Measurements from ENCODE around the gene SELENOF. TPM values are rescaled to one million over a fixed set of nuclear protein-coding genes. Genes with fewer than 3 reads are reported as not detected.

The SELENOF gene
- total and polyA plus RNA-seq, 2 of the 4 experiments (the other 2 are of a cell fraction) = 60.0 to 153 TPM

DNA sequence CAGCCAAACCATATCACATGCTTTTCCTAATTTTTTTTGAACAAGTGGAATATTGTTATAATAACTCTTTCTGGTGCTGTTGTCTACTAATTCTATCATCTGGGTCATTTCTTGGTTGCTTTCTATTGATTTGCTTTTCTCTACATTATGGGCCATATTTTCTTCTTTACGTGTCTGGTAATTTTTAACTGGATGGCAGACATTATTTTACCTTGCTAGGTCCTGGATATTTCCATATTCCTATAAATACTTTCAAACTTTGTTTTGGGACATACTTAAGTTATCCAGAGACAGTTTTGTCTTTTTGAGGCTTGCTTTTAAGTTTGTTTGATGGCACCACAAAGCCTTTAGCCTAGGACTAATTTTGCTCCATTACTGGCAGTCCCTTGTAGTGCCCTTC, 11.8 kb upstream of the SELENOF start:
- Histone ChIP-seq H4K20me1 (ENCODE audit: insufficient read depth, low read length) (no peaks in the 10 kb centered on the region; the same call in 1 of the 2 replicates), H3K9ac (ENCODE audit: low read depth, low read length) (no peak overlapping the region), H2AK9ac (replicated peaks; ENCODE audit: low read depth, low read length, poor library complexity) (no peak overlapping the region), H3K56ac (ENCODE audit: extremely low read depth, insufficient read depth, low read length) (no peak overlapping the region), H3K18ac (ENCODE audit: low read depth, low read length) (no peak overlapping the region), H3K4ac (ENCODE audit: low read depth, low read length) (no peak overlapping the region), H3K4me1 (ENCODE audit: control insufficient read depth, insufficient read depth, low read length) (no peaks in the 10 kb centered on the region), H2AK5ac (ENCODE audit: low read depth, low read length) (no peak overlapping the region), H2BK5ac (ENCODE audit: low read depth, low read length, poor library complexity, severe bottlenecking) (no peak overlapping the region), H3K9me3 (ENCODE audit: control insufficient read depth, insufficient read depth, low read length) (peaks cover 5% of the 10 kb centered on the region; the same call in 1 of the 2 replicates), H4K91ac (ENCODE audit: insufficient read depth, low read depth, low read length) (no peak overlapping the region), H2BK15ac (ENCODE audit: low read depth, low read length) (no peak overlapping the region), H4K5ac (ENCODE audit: low read depth, low read length) (no peak overlapping the region), H3K9me1 (ENCODE audit: insufficient read depth, low read length) (no peaks in the 10 kb centered on the region), H3K14ac (replicated peaks; ENCODE audit: low read depth, low read length) (no peak overlapping the region), H2AFZ (replicated peaks; ENCODE audit: low read length, poor library complexity) (no peak overlapping the region), H3K4me3 (ENCODE audit: insufficient read depth, low read depth, low read length) (no peak overlapping the region), H3K36me3 (ENCODE audit: control insufficient read depth, insufficient read depth, low read length) (no peaks in the 10 kb centered on the region), H3K27me3 (ENCODE audit: control insufficient read depth, insufficient read depth, low read length) (no peaks in the 10 kb centered on the region), H4K8ac (ENCODE audit: low read depth in 2 of 2, low read length in 2 of 2) (no peak overlapping the region), H2BK120ac (ENCODE audit: low read depth, low read length) (no peak overlapping the region), H3K79me1 (ENCODE audit: low read depth in 1 of 2, low read length in 2 of 2) (peaks cover 11 to 13% of the 10 kb centered on the region in 2 experiments; a peak in 3 of 4 replicates), H3K23ac (ENCODE audit: low read depth, low read length) (no peak overlapping the region), H2BK20ac (ENCODE audit: low read depth, low read length) (no peak overlapping the region), H3K4me2 (ENCODE audit: low read depth, low read length) (no peak overlapping the region), H3K27ac (ENCODE audit: insufficient read depth, low read length) (no peak overlapping the region)
- TF ChIP-seq CHD1 (IDR thresholded peaks at IDR 0.05; ENCODE audit: low read depth, low read length) = no peak
- TF ChIP-seq POLR2A (IDR thresholded peaks at IDR 0.05; ENCODE audit: low read depth, low read length) = no peak
- no peak for TF ChIP-seq MAFK (IDR thresholded peaks at IDR 0.05; ENCODE audit: low read depth, low read length)
- no peak for TF ChIP-seq RCOR1 (IDR thresholded peaks at IDR 0.05; ENCODE audit: insufficient replicate concordance, low read length)
- TF ChIP-seq, protein P1, sequence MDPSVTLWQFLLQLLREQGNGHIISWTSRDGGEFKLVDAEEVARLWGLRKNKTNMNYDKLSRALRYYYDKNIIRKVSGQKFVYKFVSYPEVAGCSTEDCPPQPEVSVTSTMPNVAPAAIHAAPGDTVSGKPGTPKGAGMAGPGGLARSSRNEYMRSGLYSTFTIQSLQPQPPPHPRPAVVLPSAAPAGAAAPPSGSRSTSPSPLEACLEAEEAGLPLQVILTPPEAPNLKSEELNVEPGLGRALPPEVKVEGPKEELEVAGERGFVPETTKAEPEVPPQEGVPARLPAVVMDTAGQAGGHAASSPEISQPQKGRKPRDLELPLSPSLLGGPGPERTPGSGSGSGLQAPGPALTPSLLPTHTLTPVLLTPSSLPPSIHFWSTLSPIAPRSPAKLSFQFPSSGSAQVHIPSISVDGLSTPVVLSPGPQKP (IDR thresholded peaks at IDR 0.05; ENCODE audit: borderline replicate concordance, low read depth, low read length) = no peak
- no peak for TF ChIP-seq CTCF (conservative IDR thresholded peaks at IDR 0.05; ENCODE audit: low read depth, low read length)
- no peak for TF ChIP-seq CEBPB (IDR thresholded peaks at IDR 0.05; ENCODE audit: low read depth, low read length)
- TF ChIP-seq RAD21 (IDR thresholded peaks at IDR 0.05; ENCODE audit: low read length) = no peak
- no peak for TF ChIP-seq NFE2L2 (IDR thresholded peaks at IDR 0.05; ENCODE audit: low read depth, low read length)
- TF ChIP-seq BHLHE40 (IDR thresholded peaks at IDR 0.05; ENCODE audit: low read depth, low read length) = no peak
- no peak for TF ChIP-seq FOS (IDR thresholded peaks at IDR 0.05; ENCODE audit: low read depth, low read length)
- TF ChIP-seq MXI1 (IDR thresholded peaks at IDR 0.05; ENCODE audit: borderline replicate concordance, low read depth, low read length) = no peak
- no peak for TF ChIP-seq RFX5 (IDR thresholded peaks at IDR 0.05; ENCODE audit: low read depth, low read length)
- no peak for TF ChIP-seq SMC3 (IDR thresholded peaks at IDR 0.05; ENCODE audit: low read depth, low read length)
- TF ChIP-seq, protein P2, sequence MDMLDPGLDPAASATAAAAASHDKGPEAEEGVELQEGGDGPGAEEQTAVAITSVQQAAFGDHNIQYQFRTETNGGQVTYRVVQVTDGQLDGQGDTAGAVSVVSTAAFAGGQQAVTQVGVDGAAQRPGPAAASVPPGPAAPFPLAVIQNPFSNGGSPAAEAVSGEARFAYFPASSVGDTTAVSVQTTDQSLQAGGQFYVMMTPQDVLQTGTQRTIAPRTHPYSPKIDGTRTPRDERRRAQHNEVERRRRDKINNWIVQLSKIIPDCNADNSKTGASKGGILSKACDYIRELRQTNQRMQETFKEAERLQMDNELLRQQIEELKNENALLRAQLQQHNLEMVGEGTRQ (IDR thresholded peaks at IDR 0.05; ENCODE audit: low read depth, low read length) = no peak
- no peak for TF ChIP-seq MAZ (IDR thresholded peaks at IDR 0.05; ENCODE audit: borderline replicate concordance, low read depth, low read length)
- intact Hi-C loops (cut with micrococcal nuclease) (no loop called here), in situ Hi-C loops (cut with MboI; ENCODE audit: low sequenced_read_pairs) (no loop called here), dilution Hi-C loops (cut with HindIII; ENCODE audit: low sequenced_read_pairs, unreplicated experiment) (no loop called here)
- BruUV-seq (replicated peaks) = no TSS peak
- WGBS, 2 experiments (ENCODE audit: extremely low coverage in 2 of 2, insufficient read length in 1 of 2) = no CpG with 5 or more reads among the region's 1 CpG
- ChIA-PET CTCF (no interaction called here), POLR2A (ENCODE audit: unreplicated experiment) (no interaction called here)
- ATAC-seq (ENCODE audit: low read depth) (no peak), DNase-seq (no peak)

All from IMR-90 (cell line).